HL-60/S4 treated with phorbol 12-myristate 13-acetate at 8.2 ng/mL for 4 days and 3 days (cell line): Measurements from ENCODE around the gene LPIN1.

Experiments used
- in situ Hi-C: fragments of 300-500 bp; cut with MboI; formaldehyde crosslinking; loops from 2 replicates; pipeline ENCODE4 v1.15.0; 2022; ENCODE audit warnings: low sequenced_read_pairs

Gene LPIN1

DNA sequence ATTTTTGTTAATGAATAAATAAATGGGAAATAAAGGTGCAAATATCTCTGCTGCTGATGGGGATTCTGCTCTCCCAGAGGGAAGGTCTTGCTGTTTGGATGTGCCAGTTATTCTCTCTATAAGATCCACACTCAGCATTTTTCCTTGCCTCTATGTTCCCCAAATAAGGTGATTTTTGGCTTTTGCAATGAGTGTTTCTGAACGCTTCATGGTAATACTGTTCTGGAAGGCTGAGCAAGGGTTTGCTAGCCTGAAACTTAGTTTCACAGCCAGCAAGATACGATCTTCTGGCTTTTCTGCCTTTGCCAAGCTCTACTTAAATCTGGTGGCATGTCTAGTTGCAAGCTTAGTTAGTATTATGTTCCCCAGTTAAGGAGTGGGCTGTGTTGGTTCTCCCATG lies 114.6 kb downstream of the LPIN1 start:
- in situ Hi-C loops: no loop called here

DNA sequence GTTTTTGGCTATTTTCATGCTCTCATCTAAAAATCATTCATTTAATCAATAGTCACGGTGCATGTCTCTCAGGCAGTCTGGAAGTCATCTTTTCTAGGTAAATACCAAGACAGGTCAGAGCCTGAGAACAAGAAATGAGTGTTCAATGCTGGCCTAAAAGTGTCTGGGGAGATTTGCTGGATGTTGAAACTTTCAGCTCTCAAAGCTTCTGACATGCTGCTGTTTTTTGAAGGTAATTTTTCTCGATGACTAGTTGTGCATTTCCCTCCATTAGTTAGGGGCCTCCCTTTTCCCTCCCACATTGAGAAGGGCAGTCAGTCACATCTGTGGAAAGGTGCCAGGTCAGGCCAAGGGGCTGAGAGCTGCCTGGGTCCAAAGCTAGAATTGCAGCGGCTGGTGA lies 115.6 kb downstream of the LPIN1 start:
- in situ Hi-C loops: no loop called here

DNA sequence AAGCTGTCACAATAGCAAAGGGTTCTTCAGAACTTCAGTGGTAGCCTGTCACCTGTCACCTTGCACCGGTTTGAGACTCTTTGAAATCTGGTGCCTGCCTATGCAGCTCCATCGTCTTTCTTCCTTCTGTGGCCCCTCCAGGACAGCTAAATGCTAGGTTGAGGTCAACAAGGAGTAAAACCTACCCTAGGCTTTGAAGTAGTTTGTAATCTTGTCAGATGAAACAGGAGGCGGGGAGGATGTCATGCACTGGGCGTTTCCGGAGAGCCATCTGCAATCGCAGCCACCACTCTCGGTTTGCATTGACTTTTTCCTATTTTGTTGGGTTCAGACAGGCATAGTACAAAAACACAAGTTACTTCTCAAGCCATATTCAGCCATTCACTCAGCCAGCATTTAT lies 116.7 kb downstream of the LPIN1 start:
- in situ Hi-C loops: no loop called here

DNA sequence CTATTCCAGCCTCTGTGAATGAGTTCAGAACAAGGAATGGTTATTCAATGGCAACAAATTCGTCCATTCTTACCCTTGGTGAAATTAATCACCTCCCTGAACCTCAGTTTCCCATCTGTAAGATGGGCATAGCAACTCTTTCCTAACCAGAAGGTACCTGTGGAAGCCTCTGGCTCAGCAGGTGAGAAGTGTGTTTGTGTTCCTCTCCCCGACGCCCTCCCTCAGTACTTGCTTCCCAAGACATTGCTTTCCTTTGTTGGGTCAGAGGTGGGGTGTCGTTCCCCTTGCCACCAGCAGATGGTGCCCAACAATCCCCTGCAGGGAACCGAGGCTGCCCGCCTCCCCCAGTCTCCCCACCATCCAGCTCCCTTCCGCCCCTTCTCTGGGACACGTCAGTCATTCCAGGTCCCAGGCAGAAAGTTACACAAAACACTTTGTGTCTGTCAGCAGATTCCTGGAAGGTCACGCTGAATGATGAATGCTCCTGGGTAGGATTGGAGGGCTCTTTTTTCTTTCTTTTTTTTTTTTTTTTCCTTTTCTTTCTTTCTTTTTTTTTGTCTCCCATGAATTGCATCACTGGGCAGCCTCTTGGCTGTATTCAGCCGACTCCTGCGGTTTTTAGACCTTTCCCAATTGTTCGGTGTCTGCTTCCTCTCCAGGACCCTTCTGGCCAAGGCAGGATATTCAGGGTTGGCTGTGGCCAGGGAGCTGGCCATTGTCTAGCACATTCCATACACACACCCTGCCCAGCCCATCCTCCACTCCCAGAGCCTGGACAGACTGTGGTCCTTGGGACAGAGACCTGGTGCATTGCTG lies 117.3 kb downstream of the LPIN1 start:
- in situ Hi-C loops: no loop called here

DNA sequence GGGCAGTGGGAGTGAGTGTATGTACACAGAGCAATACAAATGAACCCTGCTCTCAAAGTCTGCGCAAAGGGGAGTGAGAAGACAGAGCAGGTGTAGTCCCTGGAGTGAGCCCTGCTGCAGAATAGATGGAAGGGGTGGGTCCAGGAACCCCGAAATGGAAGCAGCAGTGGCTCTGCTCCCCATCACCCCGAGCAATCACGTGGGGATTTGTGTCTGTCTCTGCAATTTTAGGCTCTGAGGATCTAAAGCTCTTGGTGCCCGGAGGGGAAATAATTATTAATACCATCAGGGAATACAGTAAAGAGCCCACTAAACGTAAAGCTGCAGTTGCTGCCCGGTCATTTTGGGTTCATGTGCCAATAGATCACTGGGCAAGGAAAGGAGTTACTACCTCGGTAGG lies 118.3 kb downstream of the LPIN1 start:
- in situ Hi-C loops: no loop called here

DNA sequence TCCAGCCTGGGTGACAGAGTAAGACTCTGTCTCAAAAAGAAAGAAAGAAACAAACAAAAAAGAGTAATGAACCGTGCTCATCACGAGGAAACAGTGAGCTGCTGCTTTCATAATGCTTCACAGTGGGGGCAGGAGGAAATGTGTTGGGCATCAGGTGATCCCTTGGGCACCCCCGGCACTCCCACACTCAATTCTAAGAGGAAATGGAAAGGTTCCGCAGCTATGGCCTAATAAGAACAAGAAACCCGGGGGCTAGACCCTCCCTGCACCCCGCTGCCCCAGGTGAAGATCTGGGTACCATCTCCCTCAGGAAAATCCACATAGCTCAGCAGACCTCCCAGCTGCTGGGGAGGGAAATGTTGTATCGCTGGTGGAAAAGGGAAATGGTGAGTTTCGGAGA lies 118.9 kb downstream of the LPIN1 start:
- in situ Hi-C loops: no loop called here

DNA sequence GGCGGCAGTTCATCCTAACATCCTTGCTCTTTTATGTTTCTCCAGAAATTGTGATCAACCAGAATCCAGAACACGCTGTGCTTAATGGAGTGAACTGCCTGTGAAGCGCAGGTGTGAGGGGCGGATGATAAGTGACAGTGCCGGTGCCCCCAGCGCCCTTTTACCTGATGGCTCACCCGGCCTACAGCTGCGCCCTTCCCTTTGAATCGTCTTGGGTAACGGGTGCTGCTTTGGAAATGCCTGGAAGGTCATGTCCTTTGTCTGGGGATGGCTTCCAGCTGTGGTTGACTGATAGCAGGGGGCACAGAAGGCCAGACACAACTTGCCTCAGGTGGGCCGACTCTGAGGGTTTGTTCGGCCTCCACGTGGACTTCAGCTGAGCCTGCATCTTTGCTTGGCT lies 119.4 kb downstream of the LPIN1 start:
- in situ Hi-C loops: no loop called here

DNA sequence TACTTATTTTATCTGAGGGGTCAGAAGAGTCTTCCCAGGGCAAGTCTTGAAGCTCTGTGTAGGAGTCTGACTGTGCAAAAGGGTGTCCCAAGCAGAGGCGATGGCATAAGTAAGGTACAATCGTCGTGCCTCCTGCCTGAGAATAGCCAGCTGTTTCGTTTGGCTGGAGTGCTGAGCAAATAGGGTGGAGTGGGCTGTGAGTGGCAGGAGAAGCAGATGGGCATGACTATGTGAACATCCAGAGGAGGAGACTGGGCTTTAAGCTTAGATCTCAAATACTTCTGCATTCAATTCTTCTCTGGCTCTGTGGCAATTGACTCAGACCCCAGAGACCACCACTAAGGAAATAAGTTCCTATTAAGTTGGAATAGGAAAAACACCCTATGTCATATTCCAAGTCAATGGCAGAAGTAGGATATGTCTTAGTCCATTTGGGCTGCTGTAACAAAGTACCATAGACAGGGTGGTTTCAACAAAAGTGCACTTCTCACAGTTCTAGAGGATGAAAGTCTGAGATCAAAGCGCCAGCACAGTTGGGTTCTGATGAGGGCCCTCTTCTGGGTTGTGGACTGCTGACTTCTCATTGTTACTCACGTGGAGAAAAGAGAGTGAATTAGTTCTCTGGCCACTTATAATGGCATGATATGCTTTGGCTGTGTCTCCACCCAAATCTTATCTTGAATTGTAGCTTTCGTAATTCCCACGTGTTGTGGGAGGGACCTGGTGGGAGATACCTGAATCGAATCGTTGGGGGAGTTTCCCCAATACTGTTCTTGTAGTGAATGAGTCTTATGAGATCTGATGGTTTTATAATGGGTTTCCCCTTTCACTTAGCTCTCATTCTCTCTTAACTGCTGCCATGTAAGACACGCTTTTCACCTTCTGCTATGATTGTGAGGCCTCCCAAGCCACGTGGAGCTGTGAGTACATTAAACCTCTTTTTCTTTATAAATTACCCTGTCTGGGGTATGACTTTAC lies 120.2 kb downstream of the LPIN1 start:
- in situ Hi-C loops: no loop called here

DNA sequence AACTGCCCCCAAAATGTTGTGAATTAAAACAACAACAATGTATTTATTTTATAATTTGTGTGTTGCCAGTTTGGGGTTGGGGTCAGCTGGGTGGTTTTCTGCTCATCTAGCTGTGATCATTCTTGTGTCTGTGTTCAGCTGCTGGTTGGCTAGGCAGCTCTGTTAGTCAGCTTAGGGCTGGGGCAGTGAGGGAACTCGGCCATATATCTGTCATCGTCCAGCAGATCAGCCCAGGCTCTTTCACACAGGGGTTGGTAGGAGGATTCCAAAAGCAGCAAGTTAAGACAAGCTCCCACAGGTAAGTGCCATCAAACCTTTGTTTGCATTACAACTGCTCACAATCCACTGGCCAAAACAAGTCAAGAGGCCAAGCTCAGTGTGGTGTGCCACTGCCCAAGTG lies 121.5 kb downstream of the LPIN1 start:
- in situ Hi-C loops: no loop called here

DNA sequence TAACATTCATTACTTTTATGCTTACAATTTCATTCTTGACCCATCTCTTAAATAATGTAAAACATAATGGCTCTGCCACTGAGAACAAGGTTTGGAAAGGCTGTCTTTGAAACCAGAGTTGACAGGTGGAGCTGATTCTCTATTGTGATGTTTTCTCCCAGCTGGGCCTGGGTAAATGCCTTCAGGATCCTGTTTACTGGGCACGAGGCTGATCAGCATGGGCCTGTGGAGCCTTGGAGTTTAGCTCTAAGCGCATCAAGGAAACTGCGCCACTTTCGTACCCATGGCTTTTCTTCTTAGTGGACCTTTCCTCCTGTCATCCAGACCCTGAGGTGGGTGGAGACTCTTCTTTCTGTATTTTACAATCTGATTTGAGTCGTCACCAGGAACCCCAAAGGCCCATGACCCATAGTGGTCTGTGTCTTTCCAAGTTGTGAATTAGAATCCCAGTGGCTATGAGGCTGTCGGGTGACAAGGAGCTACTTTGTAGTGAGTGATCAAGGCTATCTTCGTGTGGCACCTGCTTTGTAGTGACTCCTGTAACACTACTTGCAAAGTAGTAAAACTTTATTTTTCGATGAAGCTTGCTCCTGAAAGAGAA lies 123.1 kb downstream of the LPIN1 start:
- in situ Hi-C loops: no loop called here

DNA sequence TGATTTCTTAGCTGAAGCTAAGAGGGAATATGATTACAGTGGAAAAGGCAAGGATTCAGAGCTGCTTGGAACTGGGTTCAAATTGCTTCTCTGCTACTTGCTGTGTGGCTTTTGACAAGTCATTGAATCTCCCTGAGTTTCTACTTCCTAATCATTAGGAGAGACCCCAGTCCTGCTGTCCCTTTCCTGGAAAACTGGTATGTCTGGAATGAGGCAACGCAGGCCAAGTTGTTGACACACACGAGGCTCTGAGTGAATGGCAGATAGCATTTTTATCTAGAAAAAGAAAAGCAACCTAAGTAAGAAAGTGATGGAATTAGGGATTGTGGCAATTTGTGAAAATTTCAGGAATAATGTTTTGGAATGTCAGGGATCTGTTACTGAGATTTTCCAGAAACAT lies 123.6 kb downstream of the LPIN1 start:
- in situ Hi-C loops: no loop called here

DNA sequence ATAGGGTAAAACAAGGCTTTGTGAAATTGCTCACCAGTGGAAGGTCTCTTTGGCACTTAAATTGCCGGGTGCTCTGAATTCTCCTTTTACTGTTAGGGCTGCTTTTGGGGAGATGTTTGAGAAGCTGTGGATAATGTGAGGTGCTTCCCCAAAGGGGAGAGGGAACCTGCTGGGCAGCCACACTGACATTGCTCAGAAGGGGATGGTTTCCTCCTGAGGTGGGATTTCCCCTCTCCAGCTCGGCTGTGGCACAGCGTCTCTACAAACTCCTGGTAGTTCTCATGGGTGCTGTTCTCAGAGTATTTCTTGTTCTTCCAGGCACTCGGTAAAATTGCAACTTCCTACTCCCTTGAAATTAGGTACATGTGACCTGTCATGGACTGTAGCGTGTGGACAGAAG lies 124.2 kb downstream of the LPIN1 start:
- in situ Hi-C loops: no loop called here

DNA sequence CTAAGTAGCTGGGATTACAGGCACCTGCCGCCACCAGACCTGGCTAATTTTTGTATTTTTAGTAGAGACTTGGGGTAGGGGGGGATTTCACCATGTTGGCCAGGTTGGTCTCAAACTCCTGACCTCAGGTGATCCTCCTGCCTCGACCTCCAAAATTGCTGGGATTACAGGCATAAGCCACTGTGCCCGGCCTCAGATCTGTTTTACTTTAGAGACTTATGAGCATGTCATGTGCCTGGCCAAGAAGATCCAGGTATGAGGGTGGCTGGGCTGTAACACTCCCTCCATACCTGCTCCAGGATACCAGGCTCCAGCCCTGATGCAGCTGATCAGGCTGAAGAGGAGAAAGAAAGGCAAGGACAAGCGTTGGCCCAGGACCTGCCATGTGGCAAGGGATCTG lies 125.0 kb downstream of the LPIN1 start:
- in situ Hi-C loops: no loop called here

DNA sequence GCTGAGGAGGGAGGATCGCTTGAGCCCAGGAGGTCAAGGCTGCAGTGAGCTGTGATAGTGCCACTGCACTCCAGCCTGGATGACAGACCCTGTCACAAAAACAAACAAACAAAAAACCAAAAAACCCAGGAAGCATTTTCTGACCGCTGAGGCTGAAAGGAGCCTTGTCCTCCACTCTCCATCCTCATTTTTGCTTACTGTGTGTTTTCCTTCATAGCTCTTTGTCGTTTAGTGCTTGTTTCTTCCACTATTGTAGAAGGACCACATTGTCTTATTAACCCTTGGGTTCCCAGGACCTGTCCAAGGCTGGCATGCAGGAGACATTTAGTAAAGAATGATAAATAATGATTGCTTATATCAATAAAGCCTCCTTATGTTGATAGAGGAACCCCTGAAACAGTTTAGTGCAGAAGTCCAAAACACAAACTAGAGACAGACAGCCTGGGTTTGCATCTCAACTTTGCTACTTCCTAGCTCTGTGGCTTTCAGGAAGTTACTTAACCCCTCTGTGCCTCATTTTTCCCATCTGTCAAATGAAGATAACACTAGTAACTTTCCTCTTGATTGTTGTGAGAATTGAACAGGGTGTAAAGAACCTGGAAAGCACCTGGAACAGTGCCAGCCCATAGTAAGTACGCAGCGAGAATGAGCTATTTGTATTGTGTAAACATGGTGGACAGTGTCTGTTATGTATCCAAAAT lies 126.0 kb downstream of the LPIN1 start:
- in situ Hi-C loops: no loop called here

DNA sequence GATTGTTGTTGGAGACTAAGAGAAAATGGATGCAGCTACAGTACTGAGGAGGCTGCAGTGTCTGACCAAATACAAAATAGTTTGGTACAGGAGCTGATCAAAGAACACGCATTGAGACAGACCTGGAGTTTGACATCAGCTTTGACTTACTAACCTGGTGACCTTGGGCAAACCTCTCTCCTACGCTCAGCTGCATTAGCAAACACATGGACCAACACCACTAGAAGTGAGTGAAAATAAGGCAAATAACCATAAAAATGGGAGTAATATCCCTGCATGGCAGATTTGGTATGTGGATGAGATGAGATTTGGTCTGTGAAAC lies 126.5 kb downstream of the LPIN1 start:
- in situ Hi-C loops: no loop called here

DNA sequence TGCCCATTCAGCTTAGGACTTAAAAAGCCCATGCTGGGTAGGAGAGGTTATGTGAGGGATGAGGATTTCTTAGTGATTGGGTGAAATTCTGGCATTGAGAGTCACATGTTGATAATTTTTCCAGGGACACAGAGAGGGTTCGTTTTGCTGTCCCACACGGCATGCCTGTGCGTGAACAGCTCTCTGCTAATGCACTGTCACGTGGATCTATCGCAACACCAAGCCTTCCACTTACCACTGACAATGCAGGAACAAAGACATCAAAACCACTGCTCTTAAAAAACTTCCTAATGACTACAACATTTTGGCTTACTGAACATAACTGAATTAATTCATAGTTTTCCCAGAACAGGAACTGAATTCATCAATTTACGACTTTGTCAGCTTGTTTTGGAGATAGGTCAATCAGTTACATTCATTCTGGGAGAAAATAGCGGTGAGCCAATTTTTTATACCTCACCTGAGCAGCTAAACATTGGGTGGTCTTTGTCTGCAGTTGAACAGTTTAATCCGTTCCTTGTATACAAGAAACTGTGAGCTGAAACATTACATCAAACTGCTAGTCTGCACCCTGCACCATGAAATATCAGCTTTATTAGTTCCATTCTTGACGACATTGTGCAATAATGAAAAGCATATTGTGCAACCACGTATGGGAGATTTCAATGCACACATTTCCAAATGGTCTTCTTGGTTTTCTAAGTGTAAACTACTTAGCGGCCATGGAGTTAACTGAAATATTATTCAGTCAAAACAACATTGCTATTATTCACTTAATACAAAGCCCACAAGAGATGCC lies 127.1 kb downstream of the LPIN1 start:
- in situ Hi-C loops: no loop called here

DNA sequence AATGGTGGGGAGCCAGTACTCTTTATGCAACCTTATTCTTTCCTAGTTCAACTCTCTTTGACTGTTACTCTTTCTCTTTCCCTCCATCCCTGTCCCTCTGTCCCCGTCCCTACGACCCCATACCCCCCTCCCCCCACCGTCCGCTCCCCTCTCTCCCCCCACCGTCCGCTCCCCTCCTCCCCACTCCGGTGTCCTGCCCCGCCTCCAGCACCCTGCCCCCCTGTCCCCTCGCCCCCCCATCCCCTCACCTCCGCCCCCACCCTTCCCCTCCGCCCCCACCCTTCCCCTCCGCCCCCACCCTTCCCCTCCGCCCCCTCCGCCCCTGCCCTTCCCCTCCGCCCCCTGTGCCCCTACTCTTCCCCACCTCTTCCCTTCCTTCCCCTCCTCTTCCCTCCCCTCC lies 128.4 kb downstream of the LPIN1 start:
- in situ Hi-C loops: no loop called here

DNA sequence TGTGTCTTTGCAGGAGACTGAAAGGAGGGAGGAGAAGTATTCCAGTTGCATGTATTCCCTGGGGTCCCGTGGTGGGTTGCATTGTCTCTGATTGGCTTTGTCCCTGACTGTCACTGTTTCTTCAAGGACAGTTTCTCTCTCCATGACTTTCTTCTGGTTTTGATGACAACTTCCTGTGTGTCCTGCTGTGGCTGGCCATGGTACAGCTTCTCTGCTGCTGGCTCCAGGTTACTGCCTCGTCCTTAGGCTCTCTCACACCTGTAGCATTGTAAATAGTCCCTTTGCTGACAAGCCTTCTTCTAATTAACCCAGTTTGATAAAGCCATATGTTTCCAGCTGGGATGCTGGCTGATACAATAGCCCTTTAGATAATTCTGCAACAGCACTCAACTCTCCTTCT lies 129.0 kb downstream of the LPIN1 start:
- in situ Hi-C loops: no loop called here

DNA sequence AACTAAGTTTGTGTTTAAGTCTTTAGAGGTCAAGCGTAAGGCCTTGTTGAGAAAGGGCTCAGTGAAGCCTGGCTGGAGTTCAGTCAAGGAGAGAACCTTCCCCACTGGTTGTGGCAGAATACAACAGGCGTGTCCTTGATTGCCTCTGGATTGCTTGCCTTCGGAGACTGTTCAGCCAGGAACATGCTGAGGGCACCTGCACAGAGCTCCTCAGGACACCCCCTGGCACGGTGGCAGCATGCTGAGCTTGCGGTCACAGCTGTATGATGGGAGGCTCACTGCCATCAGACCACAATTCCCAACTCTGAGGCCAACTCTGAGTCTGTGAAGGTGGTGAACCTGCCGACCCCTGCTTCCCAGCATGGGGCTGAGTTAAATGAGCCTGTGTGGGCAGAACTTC lies 130.0 kb downstream of the LPIN1 start:
- in situ Hi-C loops: no loop called here

DNA sequence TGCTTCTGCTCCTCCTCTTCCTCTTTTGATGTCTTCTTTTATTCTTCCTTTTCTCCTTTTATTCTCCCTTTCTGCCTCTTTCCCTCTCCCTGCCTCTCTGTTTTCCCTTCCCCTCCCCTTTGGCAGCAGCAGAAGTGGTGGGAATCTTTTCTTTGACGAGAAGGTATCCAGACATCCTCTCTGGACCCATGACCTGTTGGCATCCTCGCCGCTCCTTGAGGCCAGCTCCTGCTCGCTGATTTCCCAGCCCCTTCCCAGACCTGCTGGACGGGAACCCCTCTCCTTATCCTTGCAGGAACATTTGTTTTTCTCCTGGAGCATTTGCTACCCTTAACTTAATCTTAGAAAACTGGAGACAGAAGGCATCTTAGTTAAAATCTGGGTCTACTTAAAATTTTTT lies 130.5 kb downstream of the LPIN1 start:
- in situ Hi-C loops: no loop called here
